Stimulated activated CD8-positive, alpha-beta memory T cell treated with anti-CD3 and anti-CD28 coated beads, Interleukin-7, amount 100 ng/mL, for 48 hours (primary cell): ENCODE results near the gene CADM3.

ENCODE experiments used
- DNase-seq, 2 donors: peaks; one replicate each; pipeline ENCODE4 v3.0.0-alpha.2; 2020; ENCODE audit warnings: low read depth in 1 of 2; ENCODE audit errors: extremely low read depth in 1 of 2

The CADM3 gene

GRCh38 chr1:159172614-159173291 is 1.3 kb downstream of the CADM3 start:
- DNase-seq, result no peak

DNA sequence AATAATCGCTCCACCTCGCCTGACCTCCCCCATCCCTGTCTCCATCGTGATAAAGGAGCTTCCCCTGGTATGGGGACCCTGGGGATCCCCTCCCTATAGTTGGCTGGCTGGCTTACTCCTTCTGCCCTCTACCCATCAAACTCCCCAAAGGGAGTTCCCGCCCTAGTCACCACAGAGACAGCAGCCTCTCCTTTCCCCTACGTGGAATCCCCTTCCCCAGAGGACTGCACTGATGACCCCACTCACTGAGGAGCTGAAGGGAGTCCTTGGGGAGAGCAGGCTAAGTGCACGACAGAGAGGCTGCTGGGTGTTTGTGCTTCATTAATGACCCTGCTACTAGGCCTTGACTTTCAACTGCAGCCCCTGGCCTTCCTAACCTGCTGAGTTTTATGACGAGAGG is 1.9 kb downstream of the CADM3 start:
- no peak for DNase-seq

DNA sequence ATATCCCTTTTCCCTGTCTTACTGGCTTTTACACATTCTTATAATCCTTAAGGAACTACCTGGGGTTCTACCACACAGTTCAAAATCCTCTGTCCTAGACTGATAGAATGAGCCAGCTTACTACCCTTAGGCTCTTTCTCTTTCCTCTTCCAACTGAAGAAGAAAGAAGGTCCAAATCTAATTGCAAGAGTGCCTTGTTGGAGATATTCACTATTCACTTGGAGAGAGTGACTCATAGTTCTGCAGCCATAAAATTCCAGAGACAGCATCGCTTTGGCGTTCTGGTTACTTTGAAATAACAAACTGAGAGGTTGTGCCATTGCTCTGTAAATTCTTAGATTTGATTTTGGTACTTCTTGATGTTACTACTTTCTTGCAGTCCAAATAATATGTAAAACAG is 4.2 kb downstream of the CADM3 start:
- no peak for DNase-seq

- DNase-seq, result no peak
Measured at GRCh38 chr1:159177272-159177907, 6.0 kb downstream of the CADM3 start.

GRCh38 chr1:159179906-159180305 is 8.5 kb downstream of the CADM3 start:
- DNase-seq, result no peak

DNA sequence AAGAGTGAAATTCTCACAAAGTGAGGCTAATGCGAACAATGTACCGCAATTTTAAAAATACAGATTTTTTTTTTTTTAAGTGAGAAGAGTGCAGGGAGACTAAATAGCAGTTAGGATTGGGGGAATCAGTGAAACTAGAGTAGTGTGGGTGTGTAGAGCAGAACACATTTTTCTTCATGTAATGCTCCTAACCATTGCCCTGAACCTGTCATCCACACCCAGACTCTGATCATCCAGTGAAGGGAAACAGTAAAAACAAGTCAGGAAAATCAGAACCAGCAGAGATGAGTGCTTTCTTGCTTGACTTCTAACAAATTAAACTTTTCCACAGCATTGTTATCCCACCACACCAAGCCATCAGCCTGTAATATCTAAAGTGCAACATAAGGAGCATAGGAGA is 9.1 kb downstream of the CADM3 start:
- DNase-seq, result no peak

DNA sequence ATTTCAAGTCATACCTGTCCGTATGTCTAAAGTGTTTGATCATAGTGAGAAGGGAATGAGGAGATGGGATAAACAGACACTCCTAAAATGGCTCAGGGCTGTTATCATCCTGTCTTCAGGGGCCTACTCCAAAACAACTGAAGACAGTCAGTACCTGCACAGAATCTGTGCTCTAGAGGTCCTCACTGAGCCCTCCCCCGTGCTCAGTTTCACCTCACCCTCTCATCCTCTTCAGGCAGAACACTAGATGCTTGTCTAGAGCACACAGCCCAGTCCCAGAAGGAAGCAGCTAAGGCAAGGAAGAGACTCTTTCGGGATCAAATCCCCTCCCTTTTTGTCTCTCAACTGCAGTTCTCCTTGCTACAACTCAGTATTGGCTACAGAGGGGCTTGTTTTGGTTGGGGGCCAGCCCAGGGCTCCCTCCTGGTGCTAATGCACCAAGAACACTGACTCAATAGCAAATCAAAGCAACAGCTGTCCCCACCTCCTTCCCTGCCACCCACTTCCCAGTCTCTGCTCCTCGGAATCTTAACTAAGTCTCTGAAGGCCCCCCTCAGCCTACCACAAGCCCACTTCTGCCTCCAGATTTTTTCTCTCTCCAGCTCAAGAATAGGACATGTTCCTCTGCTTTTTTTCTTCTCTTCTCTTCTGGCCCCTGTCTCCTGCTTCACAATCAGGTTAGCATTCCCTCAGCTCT is 10.1 kb downstream of the CADM3 start:
- DNase-seq, result no peak

DNA sequence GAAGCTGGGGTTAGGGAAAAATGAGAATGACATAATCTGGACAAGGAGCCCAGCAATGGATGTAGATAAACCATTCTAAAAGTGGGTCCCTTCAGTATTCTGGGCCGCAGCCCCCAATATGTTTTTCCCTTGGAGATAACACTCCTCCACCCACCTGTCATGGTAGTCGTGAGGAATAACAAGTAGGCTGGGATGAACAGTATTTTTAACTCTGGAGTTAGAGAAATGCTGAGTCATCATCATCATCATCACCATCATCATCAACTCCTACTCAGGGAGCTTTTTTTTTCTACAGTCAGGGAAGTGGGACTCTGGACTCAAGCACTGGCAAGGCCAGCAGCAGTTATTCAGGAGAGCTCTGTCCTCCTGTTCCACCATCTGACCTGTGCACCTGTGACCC is 12.8 kb downstream of the CADM3 start:
- no peak for DNase-seq

GRCh38 chr1:159185121-159185520 is 13.7 kb downstream of the CADM3 start:
- DNase-seq, result no peak

DNA sequence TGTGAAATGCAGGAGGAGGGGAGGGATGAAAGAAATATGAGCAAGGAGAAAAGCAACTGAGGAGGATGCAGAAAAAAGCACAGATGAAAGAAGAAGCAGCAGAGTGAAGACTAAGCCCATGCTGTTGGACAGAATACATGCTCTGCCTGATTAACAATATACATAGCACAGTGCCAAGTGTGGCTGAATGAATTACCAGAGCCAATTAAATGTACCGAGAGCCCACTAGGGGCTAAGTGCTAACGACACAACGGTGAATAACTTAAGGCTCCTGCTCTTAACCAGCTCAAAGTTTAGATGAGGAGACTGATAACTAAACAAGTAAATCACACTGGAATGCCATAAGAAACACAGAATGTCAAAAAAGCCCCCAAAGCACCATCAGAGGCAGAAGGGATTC is 15.6 kb downstream of the CADM3 start:
- no peak for DNase-seq

DNA sequence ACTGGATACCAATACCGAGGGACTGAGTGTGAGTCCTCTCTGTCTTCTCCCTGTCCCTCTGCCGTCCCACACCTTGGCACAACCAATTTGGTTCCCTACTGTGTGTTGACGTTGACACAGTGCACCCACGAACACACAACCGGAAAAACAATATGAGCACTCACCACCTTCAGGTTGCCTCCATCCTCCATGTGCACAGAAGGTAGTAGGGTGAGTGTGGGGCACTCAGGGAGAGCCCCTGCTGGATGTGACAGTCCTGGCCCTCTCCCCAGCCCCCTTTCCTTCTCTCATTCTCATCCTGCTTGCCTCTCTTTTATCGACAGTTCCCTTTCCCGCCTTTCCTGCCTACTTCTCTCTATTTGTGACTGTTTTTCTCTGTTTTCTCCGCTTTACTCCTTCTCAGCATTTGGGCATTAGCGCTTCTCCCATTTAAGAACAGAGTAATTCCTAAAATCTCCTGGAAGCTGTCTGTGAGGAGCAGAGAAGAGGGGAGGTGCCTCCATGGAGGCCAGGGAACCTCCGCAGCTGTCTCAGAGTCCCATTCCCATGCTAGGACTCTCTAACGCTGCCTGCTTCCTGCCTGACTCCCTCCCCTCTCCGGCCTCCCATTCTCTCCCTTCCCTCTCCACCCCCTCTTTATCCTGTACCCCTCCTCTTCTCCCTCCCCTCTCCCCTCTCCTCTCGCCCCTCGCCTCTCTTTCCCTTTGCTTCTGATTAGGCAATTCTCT is 16.4 kb downstream of the CADM3 start:
- DNase-seq, result no peak

GRCh38 chr1:159188375-159188788 is 17.0 kb downstream of the CADM3 start:
- no peak for DNase-seq

DNA sequence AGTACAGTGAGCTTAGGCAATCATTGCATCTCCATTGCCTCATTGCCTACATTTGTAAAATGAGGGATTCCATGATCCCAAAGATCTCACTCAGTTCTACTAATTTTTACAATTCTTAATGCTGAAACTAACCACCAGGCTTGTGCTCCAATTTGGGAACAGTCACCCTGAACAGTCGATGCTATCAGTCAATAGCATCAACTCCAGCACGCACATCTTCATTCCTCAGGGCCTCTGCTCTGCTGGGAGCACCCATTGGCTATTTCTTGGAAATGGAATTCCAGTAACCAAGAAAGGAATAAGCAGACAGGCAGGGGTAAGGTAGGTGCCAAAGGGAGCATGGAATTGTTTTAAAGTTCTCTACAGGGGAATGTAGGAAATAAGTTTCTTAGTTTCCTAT is 19.0 kb downstream of the CADM3 start:
- no peak for DNase-seq

- no peak for DNase-seq
Measured at GRCh38 chr1:159196543-159196942, 25.1 kb downstream of the CADM3 start.

- DNase-seq, result peak; percentile 6 to 28
Measured at GRCh38 chr1:159197561-159198557, 26.4 kb downstream of the CADM3 start.

DNA sequence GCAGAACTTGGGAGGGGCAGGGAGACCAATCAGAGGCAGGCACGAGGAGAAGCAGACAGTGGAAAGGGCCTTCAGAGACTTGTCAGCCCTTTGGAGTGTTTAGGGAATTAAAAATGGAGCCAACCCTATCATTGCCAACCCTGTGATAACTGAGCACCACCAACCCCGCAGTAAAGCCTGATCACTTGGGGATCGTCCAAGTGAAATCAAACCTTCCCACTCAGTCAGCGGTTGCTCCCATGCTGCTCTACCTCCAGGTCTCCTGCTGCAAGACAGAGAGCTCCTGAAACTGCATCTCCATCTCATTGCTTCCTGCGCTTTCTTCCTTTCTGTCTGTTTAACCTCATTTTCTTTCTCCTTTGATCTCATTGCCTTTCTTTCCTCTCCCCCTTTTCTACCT is 28.5 kb downstream of the CADM3 start:
- DNase-seq, result no peak

GRCh38 chr1:159200769-159201168 is 29.4 kb downstream of the CADM3 start:
- no peak for DNase-seq

DNA sequence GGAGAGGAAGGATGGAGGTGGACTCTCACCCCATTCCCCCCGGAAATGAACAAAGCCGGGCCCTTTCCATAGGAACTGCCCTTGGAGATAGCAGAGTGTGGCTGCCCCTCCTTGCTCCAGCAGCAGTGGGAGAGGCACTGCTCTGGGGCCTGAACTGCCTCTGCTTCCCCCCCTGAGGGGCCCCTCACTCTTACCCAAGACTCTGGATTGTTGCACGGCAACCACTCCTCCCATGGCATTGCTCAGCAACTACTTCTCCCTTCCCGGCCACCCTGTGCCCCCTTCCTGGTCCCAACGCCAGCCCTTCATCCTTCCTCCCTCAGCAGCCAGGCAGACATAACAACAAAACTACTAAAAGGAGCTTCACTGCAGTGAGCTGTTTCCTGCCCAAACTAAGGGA is 30.2 kb downstream of the CADM3 start:
- no peak for DNase-seq

GRCh38 chr1:159203610-159204009 is 32.2 kb downstream of the CADM3 start:
- no peak for DNase-seq
